Stimulated activated CD8-positive, alpha-beta memory T cell treated with anti-CD3 and anti-CD28 coated beads, Interleukin-15, amount 100 ng/mL, for 1 hour (primary cell): ENCODE results near the gene S100A13.
A peak's percentile ranks its signal among the peaks of the same experiment; 100 is the strongest.
"Not testable (repeated sequence)": the region's sequence is repeated elsewhere in the genome, so short reads cannot be mapped to it uniquely, and the experiment has no call there.

Source experiments
- DNase-seq: peaks from one replicate; pipeline ENCODE4 v3.0.0-alpha.2; 2020; ENCODE audit warnings: low read depth

The S100A13 gene

DNA sequence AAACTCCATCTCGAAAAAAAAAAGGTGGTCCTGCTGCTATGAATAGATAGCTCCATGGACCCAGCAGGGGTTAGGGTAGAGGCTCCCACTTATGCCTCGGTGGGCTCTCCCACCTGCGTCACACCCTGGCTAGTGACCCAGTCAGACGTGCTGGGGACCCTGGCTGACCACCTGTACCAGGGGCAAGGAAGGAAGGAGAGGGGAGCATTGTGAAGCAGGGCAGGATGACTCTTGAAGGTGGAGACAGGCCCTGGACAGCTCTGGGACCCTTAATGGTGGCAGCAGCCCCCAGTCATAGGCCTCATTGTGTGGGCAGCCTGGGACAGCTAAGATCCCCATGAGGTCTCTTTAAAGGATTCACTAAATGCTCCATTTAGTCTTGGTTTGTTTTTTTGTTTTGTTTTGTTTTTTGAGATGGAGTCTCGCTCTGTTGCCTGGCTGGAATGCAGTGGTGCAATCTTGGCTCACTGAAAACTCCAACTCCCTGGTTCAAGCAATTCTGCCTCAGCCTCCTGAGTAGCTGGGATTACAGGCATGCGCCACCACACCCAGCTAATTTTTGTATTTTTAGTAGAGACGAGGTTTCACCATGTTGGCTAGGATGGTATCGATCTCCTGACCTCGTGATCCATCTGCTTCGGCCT, 20.8 kb upstream of the S100A13 start:
- DNase-seq: no peak

DNA sequence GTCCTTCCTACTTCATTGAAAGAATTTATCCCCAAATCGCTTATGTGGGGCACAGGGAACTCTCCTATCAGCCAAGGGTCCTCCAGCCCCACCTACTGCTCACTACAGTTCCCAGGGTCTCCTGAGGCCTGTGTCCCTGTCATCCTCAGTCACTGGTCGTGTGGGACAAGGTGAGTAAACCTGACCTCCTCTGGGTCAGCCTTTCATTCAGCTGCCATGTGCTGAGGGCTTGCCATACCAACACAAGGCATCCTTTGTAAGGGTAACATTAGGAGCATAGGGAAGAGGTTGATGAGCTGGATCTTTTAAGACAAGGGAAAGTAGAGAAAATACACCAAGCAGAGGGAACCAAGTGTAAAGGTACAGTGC, 20.0 kb upstream of the S100A13 start:
- DNase-seq: no peak

DNA sequence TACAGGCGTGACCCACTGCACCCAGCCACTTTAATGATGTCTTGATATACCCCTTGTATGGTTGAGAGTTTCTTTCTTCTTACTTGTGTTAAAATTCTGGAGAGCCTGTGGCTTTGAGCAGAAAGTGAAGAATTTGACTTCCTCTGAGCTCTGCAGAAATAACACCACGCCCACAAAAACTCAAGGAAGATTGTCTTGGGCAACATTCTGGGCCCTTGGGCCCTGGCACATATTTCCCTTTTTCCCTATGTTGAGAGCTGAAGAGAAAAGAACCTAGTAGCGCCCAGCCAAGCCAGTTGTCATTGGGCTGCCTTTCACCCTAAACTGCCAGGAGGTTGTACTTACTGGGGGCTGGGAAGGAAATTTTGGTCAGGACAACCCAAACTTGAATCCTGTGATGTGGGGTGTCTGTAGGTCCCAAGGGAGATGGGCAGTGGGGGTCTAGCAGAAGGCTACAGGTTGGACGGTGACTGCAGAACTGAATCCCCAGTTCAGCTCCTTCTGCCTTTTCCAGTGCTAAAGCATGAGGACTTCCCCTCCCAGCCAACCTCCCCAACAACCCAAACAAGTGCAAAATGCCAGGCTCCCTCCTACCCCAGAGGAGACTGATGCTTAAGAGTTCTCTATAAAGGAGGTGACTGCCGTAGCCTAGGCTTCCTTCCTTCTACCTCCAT, 19.5 kb upstream of the S100A13 start:
- DNase-seq: no peak

- no peak for DNase-seq
Observed at GRCh38 chr1:153643816-153644215, 16.5 kb upstream of the S100A13 start.

GRCh38 chr1:153643100-153643499, 15.8 kb upstream of the S100A13 start:
- no peak for DNase-seq

- DNase-seq: no peak
Observed at GRCh38 chr1:153642161-153642560, 14.9 kb upstream of the S100A13 start.

- no peak for DNase-seq
Observed at GRCh38 chr1:153640861-153641260, 13.6 kb upstream of the S100A13 start.

- DNase-seq: not testable (repeated sequence)
Observed at GRCh38 chr1:153640213-153640612, 12.9 kb upstream of the S100A13 start.

DNA sequence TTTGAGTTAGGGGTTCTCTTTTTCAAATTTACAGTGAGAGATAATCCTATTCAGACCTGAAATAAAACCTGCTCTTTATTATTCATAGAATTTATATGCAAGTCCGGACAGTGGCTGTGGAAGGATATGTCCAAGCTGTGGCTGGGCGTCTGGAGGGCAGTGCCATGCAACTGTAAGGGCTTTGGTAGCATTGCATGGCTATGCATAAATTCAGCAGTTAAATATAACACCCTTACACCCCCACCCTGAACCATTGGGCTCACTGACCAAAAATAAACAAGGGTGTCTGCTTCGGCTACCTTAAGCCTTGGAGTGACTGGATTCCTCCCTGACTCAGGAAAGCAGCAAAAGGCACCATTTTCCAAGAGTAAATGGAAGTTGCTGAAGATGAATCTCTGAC, 12.0 kb upstream of the S100A13 start:
- no peak for DNase-seq

DNA sequence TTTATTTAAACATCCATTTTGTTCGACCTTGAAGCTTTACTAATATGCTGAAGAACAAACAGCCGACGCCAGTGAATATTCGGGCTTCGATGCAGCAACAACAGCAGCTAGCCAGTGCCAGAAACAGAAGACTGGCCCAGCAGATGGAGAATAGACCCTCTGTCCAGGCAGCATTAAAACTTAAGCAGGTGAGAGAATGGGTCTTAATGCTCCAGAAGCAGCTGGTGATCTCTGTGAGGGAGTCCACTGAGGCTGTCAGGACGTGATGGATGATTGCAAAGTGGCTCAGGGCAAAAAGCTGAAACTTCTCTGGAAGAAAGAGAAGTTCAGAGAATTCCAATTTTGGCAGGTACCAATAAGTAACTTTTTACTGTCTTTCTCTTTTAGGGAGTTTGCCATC, 11.0 kb upstream of the S100A13 start:
- no peak for DNase-seq

DNA sequence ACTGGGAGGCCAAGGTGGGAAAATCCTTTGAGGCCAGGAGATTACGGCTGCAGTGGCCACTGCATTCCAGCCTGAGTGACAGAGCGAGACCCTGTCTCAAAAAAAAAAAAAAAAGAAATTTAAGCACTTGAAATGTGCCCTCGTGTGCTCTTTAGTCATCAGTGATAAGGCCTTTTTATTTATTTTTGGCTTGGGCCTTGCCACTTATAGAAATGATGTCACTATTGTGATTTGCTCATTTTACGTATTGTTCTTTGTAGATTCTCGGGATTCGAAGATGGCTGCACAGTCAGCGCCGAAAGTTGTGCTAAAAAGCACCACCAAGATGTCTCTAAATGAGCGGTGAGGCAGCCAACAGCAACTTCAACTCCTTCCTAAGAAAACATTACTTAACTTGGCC, 9.0 kb upstream of the S100A13 start:
- DNase-seq: no peak

GRCh38 chr1:153635872-153636271, 8.6 kb upstream of the S100A13 start:
- no peak for DNase-seq

DNA sequence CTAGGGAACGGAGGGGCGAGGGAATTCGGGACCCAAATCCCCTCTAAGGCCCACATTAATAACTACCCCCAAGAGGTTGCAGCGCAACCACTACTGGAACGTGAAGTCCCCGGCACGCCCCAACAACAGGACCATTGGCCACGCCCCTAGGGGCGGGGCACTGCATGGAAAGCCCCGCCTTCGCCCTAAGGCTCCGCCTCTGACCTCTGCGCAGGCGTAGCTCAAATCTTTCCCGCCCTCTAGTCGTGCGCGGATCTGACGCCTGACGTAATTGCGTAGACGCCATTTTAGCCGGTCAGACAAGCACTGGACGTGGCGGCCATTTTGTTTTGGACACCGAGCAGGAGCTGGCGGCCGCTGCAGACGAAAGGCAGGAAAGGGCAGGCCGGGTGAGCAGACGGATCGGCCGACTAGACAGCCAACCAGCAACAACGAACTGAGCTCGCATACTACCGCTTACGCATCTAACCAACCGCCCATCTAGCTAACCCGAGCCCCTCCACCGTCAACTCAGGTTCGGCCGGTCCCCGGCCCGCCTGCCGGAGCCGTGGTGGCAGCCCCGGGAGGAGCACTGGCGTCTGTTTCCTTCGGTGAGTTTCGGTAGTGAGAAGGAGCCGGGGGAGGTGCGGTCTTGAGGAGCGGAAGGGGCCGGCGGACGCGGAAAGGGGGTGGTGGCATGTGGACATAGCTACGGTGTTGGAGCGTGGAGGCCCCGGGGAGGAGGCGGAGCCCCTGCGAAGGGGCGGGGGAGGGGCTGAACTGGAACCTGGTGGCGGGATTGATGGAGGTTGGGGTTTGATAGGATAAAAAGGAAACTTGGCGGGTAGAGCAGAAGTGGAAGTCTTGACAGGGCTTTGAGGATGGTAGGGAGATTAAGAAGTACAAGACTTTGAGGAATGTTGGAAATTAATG, 6.7 kb upstream of the S100A13 start, which contains the start of gene CHTOP:
Gene CHTOP, plus strand, starts transcription at position 313 of the 912 bp plus-strand sequence. CDS start 2,523 bp downstream, outside the sequence.
- peak; percentile 93 for DNase-seq

GRCh38 chr1:153633161-153633753, 6.0 kb upstream of the S100A13 start:
- DNase-seq: no peak

GRCh38 chr1:153631047-153632022, 4.0 kb upstream of the S100A13 start:
- DNase-seq: no peak

- no peak for DNase-seq
Observed at GRCh38 chr1:153630384-153630783, 3.1 kb upstream of the S100A13 start.

DNA sequence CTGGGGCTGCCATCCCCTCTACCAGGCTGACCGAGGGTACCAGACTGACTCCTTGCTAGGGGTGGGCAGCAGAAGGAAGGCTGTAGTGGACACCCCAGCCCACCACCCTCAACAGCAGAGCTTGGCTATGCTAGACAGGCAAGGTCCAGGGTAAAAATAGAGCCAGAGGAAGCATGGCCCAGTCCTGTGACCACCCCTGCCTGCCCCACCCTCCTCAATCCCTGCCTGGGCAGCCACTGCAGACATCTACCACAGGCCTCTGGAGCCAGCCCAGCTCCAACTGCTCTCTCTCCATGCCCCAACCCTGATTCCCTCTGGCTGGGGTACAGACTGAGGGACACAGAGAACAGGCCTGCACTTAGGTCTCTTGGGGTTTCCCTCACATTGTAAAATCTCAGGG, 2.7 kb upstream of the S100A13 start:
- no peak for DNase-seq

DNA sequence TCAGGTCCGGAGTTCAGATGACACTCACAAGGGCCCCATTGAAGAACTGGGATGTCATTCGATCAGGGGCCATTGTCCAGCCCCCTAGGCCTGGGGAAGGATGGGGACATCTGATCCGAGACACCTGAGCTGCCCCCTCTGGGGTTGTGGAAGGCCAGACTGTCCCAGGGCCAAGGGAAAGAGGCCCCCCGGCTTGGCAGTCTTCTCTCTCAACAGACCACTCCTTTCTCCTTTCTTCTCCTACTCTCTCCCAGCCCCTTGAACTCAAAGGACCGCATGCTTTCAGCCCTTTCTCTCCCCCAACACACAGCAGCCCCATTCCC, 2.0 kb upstream of the S100A13 start:
- DNase-seq: no peak

GRCh38 chr1:153628638-153629342, 1.5 kb upstream of the S100A13 start:
- DNase-seq: no peak

- DNase-seq: no peak
Observed at GRCh38 chr1:153627715-153628626, 666 bp upstream of the S100A13 start, which contains the start of gene S100A1. Gene S100A1 (plus strand): TSS chr1:153628434. CDS start chr1:153630522, 2,088 bp downstream.
